NCI-H1436 treated with DMSO at 0.1 percent for 48 hours (cell line): ENCODE results near the gene BTF3L4.

Experiments used
- DNase-seq: peaks from one replicate; lab custom pipeline; 2025; lab: John Stamatoyannopoulos, UW

Gene BTF3L4

DNA sequence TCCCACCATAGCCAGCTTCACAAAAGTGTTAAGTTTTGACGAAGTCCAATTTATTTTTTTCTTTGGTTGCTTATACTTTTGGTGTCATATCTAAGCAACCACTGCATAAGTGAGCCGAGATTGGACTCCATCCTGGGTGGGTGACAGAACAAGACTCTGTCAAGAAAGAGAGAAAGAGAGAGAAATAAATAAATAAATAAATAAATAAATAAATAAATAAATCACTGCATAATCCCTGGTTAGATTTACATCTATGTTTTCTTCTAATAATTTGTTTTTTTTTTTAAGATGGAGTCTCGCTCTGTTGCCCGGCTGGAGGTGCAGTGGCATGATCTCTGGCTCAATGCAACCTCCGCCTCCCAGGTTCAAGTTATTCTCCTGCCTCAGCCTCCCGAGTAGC lies 67.5 kb downstream of the BTF3L4 start:
- DNase-seq, result no peak

DNA sequence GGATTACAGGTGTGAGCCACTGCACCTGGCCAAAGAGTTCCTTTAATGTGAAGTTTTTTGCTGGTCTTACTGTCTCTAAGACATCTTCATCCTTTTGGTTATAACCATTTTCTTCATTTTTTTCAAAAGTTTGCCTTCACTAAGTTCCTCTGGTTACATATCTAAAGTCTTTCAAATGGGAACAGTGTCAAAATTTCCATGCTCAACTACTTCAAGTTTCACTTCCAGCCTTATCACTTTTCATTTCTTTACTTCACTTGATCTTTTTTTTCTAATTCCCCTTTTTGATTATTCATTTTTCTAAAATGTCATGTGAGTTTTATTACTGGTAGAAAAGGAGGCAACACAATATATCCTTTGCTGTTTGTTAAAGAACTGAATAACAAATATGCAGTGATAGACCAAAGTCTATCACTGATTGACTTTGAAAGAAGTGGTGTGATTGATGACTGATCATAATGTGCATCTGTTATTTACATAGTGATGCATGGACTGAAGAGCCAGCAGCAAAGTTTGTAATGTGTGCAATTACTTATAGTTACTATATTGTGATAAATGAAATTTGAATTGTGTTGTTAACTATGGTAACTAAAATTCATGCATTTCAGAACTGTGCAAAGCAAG lies 69.8 kb downstream of the BTF3L4 start:
- DNase-seq, result no peak

DNA sequence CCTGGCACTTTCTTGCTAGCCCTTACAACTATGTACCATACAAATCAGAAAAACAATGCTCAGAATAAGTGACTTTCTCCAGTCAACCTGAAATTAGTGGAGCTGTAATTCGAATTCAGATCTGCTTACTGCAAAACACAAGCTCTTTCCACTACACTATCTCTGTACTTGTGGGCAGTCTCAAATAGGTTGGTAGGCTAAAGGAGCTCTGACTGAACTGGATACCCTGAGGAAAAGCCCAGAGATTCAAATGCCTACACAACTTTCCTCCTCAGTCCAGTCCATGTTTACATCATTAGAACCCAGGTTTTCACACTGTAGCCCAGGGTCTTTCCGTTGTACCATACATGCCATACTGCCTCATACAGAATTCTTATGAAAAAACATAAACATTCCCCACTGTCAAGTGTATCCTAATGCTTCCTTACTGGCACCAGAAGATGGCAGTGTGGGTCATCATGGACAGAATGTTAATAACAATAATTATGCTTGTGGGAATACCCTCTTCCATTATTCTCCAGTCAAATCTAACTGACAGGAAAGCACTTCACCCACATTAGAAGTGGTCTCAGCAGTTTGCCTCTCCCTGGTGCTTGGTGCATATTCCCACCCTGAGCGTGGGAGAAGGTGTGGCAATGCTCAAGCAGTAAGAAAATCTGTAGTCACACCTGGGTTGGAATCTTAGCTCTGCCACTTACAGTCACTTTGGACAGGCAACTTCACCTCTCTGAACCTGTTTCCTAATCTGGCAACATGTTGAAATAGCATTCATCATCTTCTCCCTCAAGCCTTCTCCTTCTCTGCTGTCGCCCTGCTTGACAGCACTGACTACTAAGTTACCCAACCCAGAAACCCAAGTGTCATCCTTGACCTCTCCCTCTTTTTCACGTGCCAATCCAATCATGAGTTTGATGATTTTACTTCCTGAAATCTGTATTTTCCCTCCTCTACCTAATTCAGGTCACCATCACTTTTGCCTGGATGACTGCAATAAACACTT lies 71.4 kb downstream of the BTF3L4 start:
- peak; percentile 46 for DNase-seq

DNA sequence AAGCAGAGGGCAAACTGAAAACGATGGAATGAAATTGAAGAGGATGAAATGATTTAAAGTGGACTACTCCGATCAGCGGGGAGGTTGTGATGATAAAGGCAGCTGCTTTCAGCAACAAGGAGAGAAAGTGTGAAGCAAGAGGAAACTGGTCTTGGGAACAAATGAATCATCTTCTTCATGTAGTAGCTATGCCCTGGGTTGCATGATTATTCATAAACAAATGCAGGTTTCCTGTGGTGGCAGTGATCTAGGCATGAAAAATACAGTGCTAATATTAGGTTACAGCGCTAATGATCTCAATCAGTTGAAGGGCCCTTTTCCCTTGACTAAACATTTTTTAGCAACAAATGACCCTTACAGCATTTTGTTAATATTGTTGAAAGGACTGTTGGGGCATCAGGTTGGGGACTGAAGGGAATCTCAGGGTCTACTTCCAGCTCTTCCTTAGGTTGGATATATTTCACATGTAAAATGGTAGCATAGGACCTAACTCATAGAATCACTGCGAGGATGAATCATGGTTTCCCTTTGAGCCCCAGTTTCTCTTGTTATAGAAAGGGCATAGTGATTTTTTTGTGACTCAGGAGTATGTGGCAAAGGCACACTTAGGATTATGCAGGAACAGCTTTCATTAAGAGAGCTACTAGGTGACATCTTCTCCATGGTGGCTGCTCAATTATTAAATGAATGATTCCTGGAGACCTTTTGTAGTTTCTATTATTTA lies 83.9 kb downstream of the BTF3L4 start:
- no peak for DNase-seq
